K562 (cell line): ENCODE data around the gene ZNF358. TPM values are rescaled to one million over a fixed set of nuclear protein-coding genes. Genes with fewer than 3 reads are reported as not detected.

Experiments
- BRD4 ChIP-seq: fragments of 200-600 bp; sonication (generic); IDR thresholded peaks from 2 replicates; pipeline ENCODE4 v1.6.1; 2017; ENCODE audit warnings: inconsistent platforms
- HLTF ChIP-seq: fragments of 450-650 bp; IDR thresholded peaks from 2 replicates; pipeline ENCODE4 v1.6.1; 2016
- KLF1 ChIP-seq: fragments of 450-650 bp; IDR thresholded peaks from 2 replicates; pipeline ENCODE4 v1.6.1; 2016; ENCODE audit warnings: missing genetic modification characterization, missing compliant biosample characterization
- MAFG ChIP-seq: fragments of 450-650 bp; conservative IDR thresholded peaks from 2 replicates; pipeline ENCODE4 v1.6.1; 2016; ENCODE audit warnings: missing genetic modification characterization, missing compliant biosample characterization
- MNT ChIP-seq, 2 experiments: fragments of 450-650 bp; conservative IDR thresholded peaks; 2 replicates each; pipeline ENCODE4 v1.6.1; 2017; ENCODE audit warnings: mild to moderate bottlenecking in 2 of 2, moderate library complexity in 2 of 2
- MTA3 ChIP-seq: fragments of 450-650 bp; formaldehyde crosslinking; IDR thresholded peaks from 2 replicates; pipeline ENCODE4 v1.6.1; 2017; ENCODE audit warnings: mild to moderate bottlenecking, borderline replicate concordance
- NONO ChIP-seq, 2 experiments: fragments of 200-400 bp in 1 of 2; fragments of 450-650 bp in 1 of 2; formaldehyde crosslinking in 1 of 2; IDR thresholded peaks; 2 replicates each; pipeline ENCODE4 v1.6.1; 2017; ENCODE audit warnings: low read depth in 2 of 2, mild to moderate bottlenecking in 2 of 2, moderate library complexity in 2 of 2, low read length in 1 of 2
- RBBP5 ChIP-seq: fragments of 200-600 bp; sonication (generic); IDR thresholded peaks from 2 replicates; pipeline ENCODE4 v1.6.1; 2012; ENCODE audit warnings: borderline replicate concordance, mild to moderate bottlenecking, low read length, control low read depth, inconsistent platforms; ENCODE audit not compliant: insufficient read depth, poor library complexity, severe bottlenecking
- SMAD4 ChIP-seq: fragments of 250-450 bp; sonication (Bioruptor Pico); conservative IDR thresholded peaks from 2 replicates; pipeline ENCODE4 v1.8.0; 2021; ENCODE audit warnings: inconsistent platforms, mild to moderate bottlenecking, moderate library complexity
- SRSF7 ChIP-seq: fragments of 200-400 bp; formaldehyde crosslinking; optimal IDR thresholded peaks from 2 replicates; pipeline ENCODE3; 2017; ENCODE audit warnings: mild to moderate bottlenecking, low read depth, low read length
- ZBTB40 ChIP-seq, 2 experiments: fragments of 450-650 bp in 1 of 2; sonication (generic) in 1 of 2; formaldehyde crosslinking in 1 of 2; IDR thresholded peaks; 2 replicates each; pipeline versions ENCODE4 v1.7.1 to v1.9.0; 2016 to 2022; ENCODE audit warnings: inconsistent platforms in 1 of 2, mild to moderate bottlenecking in 1 of 2, missing genetic modification reagents in 1 of 2
- ZMIZ1 ChIP-seq, 2 experiments: fragments of 150-350 bp in 1 of 2; IDR thresholded peaks; 2 replicates each; pipeline ENCODE4 v1.6.1; 2012 to 2016; ENCODE audit warnings: low read depth in 2 of 2, low read length in 2 of 2, mild to moderate bottlenecking in 1 of 2, moderate library complexity in 1 of 2
- ZNF3 ChIP-seq: fragments of 250-450 bp; sonication (Bioruptor Pico); IDR thresholded peaks from 2 replicates; pipeline ENCODE4 v1.5.0; 2021; ENCODE audit warnings: mild to moderate bottlenecking, moderate library complexity
- ZNF586 ChIP-seq: fragments of 450-650 bp; formaldehyde crosslinking; conservative IDR thresholded peaks from 2 replicates; pipeline ENCODE4 v1.4.0; 2020; ENCODE audit warnings: mild to moderate bottlenecking, moderate library complexity
- polyA plus RNA-seq, 8 experiments: library from polyadenylated mRNA; depleted of rRNA in 4 of 8; stranded (reverse) in 5 of 8; unstranded in 3 of 8; fragments of >200 nt; fragmentation: Nextera tagmentation in 2 of 8; fragmentation: Illumina TruSeq in 1 of 8; extraction: Ambion mirVana in 2 of 8; extraction: Trizol in 1 of 8; gene quantifications; 2 replicates each; pipeline versions ENCODE4 v1.2.1 to v1.2.3, GENCODE V29; 2011 to 2014; ENCODE audit warnings: inconsistent platforms in 1 of 8, missing spikeins in 1 of 8
- total RNA-seq, 7 experiments: library from RNA; depleted of rRNA in 6 of 7; stranded (reverse); fragments of >200 nt in 6 of 7; fragmentation: Illumina TruSeq in 2 of 7; extraction: Trizol in 2 of 7; gene quantifications; 2 replicates each; pipeline versions ENCODE4 v1.2.1 to v1.2.3, GENCODE V29; 2011 to 2021; ENCODE audit warnings: low replicate concordance in 1 of 7

ZNF358 gene
- total and polyA plus RNA-seq, 9 of the 15 experiments (the other 6 are each of a cell fraction or from before 2014, with no cell fraction given), result 0.04 to 17.2 (median 4.9) TPM

GRCh38 chr19:7512400-7512851 lies 3.5 kb upstream of the ZNF358 start (continued):
- TF ChIP-seq SMAD4 (no peak), HLTF (no peak), MAFG (tag) (no peak), KLF1 (no peak), MNT (conservative IDR thresholded peaks at IDR 0.05) (no peak), MTA3 (no peak), NONO (IDR thresholded peaks at IDR 0.05; ENCODE audit: low read depth in 2 of 2, low read length in 1 of 2) (no peak), ZMIZ1 (IDR thresholded peaks at IDR 0.05; ENCODE audit: low read depth in 2 of 2, low read length in 2 of 2) (no peak), ZNF3 (no peak), ZBTB40 (IDR thresholded peaks at IDR 0.05) (no peak), ZBTB40 (CRISPR knock-in tag; IDR thresholded peaks at IDR 0.05) (no peak), SRSF7 (no peak), ZNF586 (no peak), RBBP5 (no peak), BRD4 (no peak)
